Osteoblast (primary cell): ENCODE results near the gene AMFR. TPM values are rescaled to one million over a fixed set of nuclear protein-coding genes. Genes with fewer than 3 reads are reported as not detected.

Experiments used
- DNase-seq: peaks from one replicate; pipeline ENCODE4 v3.0.0; 2011; ENCODE audit warnings: low spot score, mixed read lengths; ENCODE audit not compliant: insufficient read length; ENCODE audit errors: missing footprints
- H2AFZ ChIP-seq: 2 replicates; pipeline ENCODE4 v1.6.0; 2011; ENCODE audit warnings: mild to moderate bottlenecking, low read length
- H3K27ac ChIP-seq: 2 replicates; pipeline ENCODE4 v1.5.1; 2011; ENCODE audit warnings: mild to moderate bottlenecking, low read depth, low read length, moderate library complexity
- H3K27me3 ChIP-seq: 2 replicates; pipeline ENCODE4 v1.6.0; 2012; ENCODE audit warnings: mild to moderate bottlenecking, control low read depth, inconsistent platforms, low read length, moderate library complexity; ENCODE audit not compliant: insufficient read depth
- H3K36me3 ChIP-seq: 2 replicates; pipeline ENCODE4 v1.5.1; 2011; ENCODE audit warnings: mild to moderate bottlenecking, low read length, control low read depth, moderate library complexity; ENCODE audit not compliant: insufficient read depth
- H3K4me1 ChIP-seq: 2 replicates; pipeline ENCODE4 v1.5.1; 2011; ENCODE audit warnings: mild to moderate bottlenecking, low read length, control low read depth, moderate library complexity; ENCODE audit not compliant: insufficient read depth
- H3K4me2 ChIP-seq: 2 replicates; pipeline ENCODE4 v1.6.0; 2011; ENCODE audit warnings: mild to moderate bottlenecking, low read length; ENCODE audit not compliant: insufficient read depth
- H3K4me3 ChIP-seq: fragments of 200-600 bp; sonication (generic); 3 replicates; pipeline ENCODE4 v1.5.1; 2012; ENCODE audit warnings: mild to moderate bottlenecking, low read length, inconsistent platforms; ENCODE audit not compliant: insufficient read depth
- H3K79me2 ChIP-seq: 2 replicates; pipeline ENCODE4 v1.6.0; 2012; ENCODE audit warnings: mild to moderate bottlenecking, low read length, control low read depth, inconsistent platforms; ENCODE audit not compliant: insufficient read depth
- H3K9me3 ChIP-seq: 2 replicates; pipeline ENCODE4 v1.5.1; 2011; ENCODE audit warnings: low read depth, low read length, control low read depth
- H4K20me1 ChIP-seq: 2 replicates; pipeline ENCODE4 v1.6.0; 2012; ENCODE audit warnings: mild to moderate bottlenecking, low read length, control low read depth; ENCODE audit not compliant: insufficient read depth
- total RNA-seq: library from RNA; depleted of rRNA; stranded (reverse); fragments of >200 nt; gene quantifications from 2 replicates; pipeline ENCODE4 v1.2.3, GENCODE V29; 2012
- TF ChIP-seq, protein P1 (sequence below): IDR thresholded peaks from 2 replicates; pipeline ENCODE4 v1.5.1; 2011; ENCODE audit warnings: mild to moderate bottlenecking, low read depth, low read length, moderate library complexity; ENCODE audit errors: extremely low read depth

Gene AMFR
- total RNA-seq = 279 and 339 TPM in 2 replicates

- peak within 1 kb of the TSS; percentile 84 for H3K4me3 ChIP-seq
- peak; percentile 99 for DNase-seq
- H3K79me2 ChIP-seq = peaks cover 46% of the 10 kb centered on the region
- peaks cover 33% of the 10 kb centered on the region for H4K20me1 ChIP-seq
- TF ChIP-seq, protein P1, sequence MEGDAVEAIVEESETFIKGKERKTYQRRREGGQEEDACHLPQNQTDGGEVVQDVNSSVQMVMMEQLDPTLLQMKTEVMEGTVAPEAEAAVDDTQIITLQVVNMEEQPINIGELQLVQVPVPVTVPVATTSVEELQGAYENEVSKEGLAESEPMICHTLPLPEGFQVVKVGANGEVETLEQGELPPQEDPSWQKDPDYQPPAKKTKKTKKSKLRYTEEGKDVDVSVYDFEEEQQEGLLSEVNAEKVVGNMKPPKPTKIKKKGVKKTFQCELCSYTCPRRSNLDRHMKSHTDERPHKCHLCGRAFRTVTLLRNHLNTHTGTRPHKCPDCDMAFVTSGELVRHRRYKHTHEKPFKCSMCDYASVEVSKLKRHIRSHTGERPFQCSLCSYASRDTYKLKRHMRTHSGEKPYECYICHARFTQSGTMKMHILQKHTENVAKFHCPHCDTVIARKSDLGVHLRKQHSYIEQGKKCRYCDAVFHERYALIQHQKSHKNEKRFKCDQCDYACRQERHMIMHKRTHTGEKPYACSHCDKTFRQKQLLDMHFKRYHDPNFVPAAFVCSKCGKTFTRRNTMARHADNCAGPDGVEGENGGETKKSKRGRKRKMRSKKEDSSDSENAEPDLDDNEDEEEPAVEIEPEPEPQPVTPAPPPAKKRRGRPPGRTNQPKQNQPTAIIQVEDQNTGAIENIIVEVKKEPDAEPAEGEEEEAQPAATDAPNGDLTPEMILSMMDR = peak; percentile 17
- no peaks in the 10 kb centered on the region for H3K36me3 ChIP-seq
- no peaks in the 10 kb centered on the region for H3K9me3 ChIP-seq
- no peaks in the 10 kb centered on the region for H3K27me3 ChIP-seq
- peak within 1 kb of the TSS; percentile 69 for H2AFZ ChIP-seq
- H3K4me2 ChIP-seq = peak within 1 kb of the TSS; percentile 99
- H3K27ac ChIP-seq = peak within 1 kb of the TSS; percentile 69
- H3K4me1 ChIP-seq = peaks cover 16% of the 10 kb centered on the region
Observed at GRCh38 chr16:56425439-56425832, at the start of gene AMFR. AMFR (minus strand) TSS chr16:56425545; CDS start chr16:56425327, 218 bp downstream.

DNA sequence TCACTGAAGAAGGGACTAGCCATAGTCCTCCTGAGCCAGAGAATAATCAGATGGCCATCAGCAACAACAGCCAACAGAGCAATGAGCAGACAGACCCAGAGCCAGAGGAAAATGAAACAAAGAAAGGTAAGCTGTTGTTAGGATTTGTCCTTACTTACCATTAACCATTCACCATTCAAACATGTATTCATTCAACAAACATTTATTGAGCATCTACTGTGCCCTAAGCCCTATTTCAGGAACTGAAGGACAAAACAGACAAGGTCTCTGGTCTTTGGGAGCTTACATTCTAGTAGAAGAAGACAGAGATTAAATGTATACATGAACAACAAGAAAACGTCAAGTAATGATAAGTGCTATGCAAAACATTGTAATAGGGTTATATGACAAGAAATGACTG, 45.3 kb upstream of the AMFR start:
- Histone ChIP-seq H3K4me2 (no peak overlapping the region), H3K4me1 (no peaks in the 10 kb centered on the region), H3K27ac (no peak overlapping the region), H3K9me3 (no peaks in the 10 kb centered on the region), H4K20me1 (no peaks in the 10 kb centered on the region), H3K79me2 (no peaks in the 10 kb centered on the region), H3K4me3 (no peak overlapping the region), H3K36me3 (peaks cover 81% of the 10 kb centered on the region), H3K27me3 (no peaks in the 10 kb centered on the region), H2AFZ (no peak overlapping the region)
- DNase-seq = no peak
- TF ChIP-seq, protein P1 = no peak

- no peaks in the 10 kb centered on the region for H3K4me1 ChIP-seq
- H3K27me3 ChIP-seq = no peaks in the 10 kb centered on the region
- H3K36me3 ChIP-seq = peaks cover 81% of the 10 kb centered on the region
- H4K20me1 ChIP-seq = no peaks in the 10 kb centered on the region
- H2AFZ ChIP-seq = no peak overlapping the region
- H3K4me3 ChIP-seq = no peak overlapping the region
- TF ChIP-seq, protein P1 = no peak
- DNase-seq = no peak
- H3K27ac ChIP-seq = no peak overlapping the region
- no peak overlapping the region for H3K4me2 ChIP-seq
- H3K79me2 ChIP-seq = no peaks in the 10 kb centered on the region
- no peaks in the 10 kb centered on the region for H3K9me3 ChIP-seq
Observed at GRCh38 chr16:56470232-56470631, 44.9 kb upstream of the AMFR start.

GRCh38 chr16:56469748-56470147, 44.4 kb upstream of the AMFR start:
- peaks cover 78% of the 10 kb centered on the region for H3K36me3 ChIP-seq
- H3K27ac ChIP-seq = no peak overlapping the region
- no peak overlapping the region for H3K4me2 ChIP-seq
- TF ChIP-seq, protein P1 = no peak
- H3K4me3 ChIP-seq = no peak overlapping the region
- H2AFZ ChIP-seq = no peak overlapping the region
- no peaks in the 10 kb centered on the region for H3K9me3 ChIP-seq
- H3K79me2 ChIP-seq = no peaks in the 10 kb centered on the region
- DNase-seq = peak; percentile 17
- no peaks in the 10 kb centered on the region for H4K20me1 ChIP-seq
- H3K27me3 ChIP-seq = no peaks in the 10 kb centered on the region
- H3K4me1 ChIP-seq = no peaks in the 10 kb centered on the region
